ENCODE data around the gene LCP1.

LCP1 gene

GRCh38 chr13:46136688-46137087, 45.3 kb downstream of the LCP1 start:
- no peak for TF ChIP-seq EZH2 (IDR thresholded peaks at IDR 0.05; ENCODE audit: borderline replicate concordance, low read length)
- TF ChIP-seq CTCF (IDR thresholded peaks at IDR 0.05; ENCODE audit: low read length), result no peak
- Histone ChIP-seq H3K9me2 (ENCODE audit: low read depth, low read length) (no peaks in the 10 kb centered on the region), H3K27ac (ENCODE audit: low read depth, low read length, poor library complexity, severe bottlenecking) (no peak overlapping the region), H4K20me1 (ENCODE audit: insufficient read depth, low read length) (no peaks in the 10 kb centered on the region), H3K4me3 (ENCODE audit: low read depth, low read length, poor library complexity, severe bottlenecking) (no peak overlapping the region), H3K9ac (ENCODE audit: low read length) (no peak overlapping the region), H2AFZ (ENCODE audit: low read length) (no peak overlapping the region), H3K4me2 (ENCODE audit: low read length) (no peak overlapping the region), H3K79me2 (ENCODE audit: insufficient read depth, low read length) (no peaks in the 10 kb centered on the region), H3F3A (ENCODE audit: insufficient read depth, low read length) (no peaks in the 10 kb centered on the region), H3K27me3 (ENCODE audit: insufficient read depth, low read length) (no peaks in the 10 kb centered on the region), H3K9me3 (ENCODE audit: low read length) (no peaks in the 10 kb centered on the region), H3K36me3 (ENCODE audit: insufficient read depth, low read length) (peaks cover 98% of the 10 kb centered on the region), H3K4me1 (ENCODE audit: insufficient read depth, low read length, severe bottlenecking) (no peaks in the 10 kb centered on the region)

GRCh38 chr13:46134961-46135522, 46.9 kb downstream of the LCP1 start:
- H3K4me3 ChIP-seq (ENCODE audit: low read depth, low read length, poor library complexity, severe bottlenecking), result no peak overlapping the region
- H3K79me2 ChIP-seq (ENCODE audit: insufficient read depth, low read length), result no peaks in the 10 kb centered on the region
- H3K27ac ChIP-seq (ENCODE audit: low read depth, low read length, poor library complexity, severe bottlenecking), result no peak overlapping the region
- TF ChIP-seq CTCF (IDR thresholded peaks at IDR 0.05; ENCODE audit: low read length) (no peak), EZH2 (IDR thresholded peaks at IDR 0.05; ENCODE audit: borderline replicate concordance, low read length) (no peak)
- no peaks in the 10 kb centered on the region for H3K9me2 ChIP-seq (ENCODE audit: low read depth, low read length)
- H3K4me2 ChIP-seq (ENCODE audit: low read length), result no peak overlapping the region
- no peaks in the 10 kb centered on the region for H3K27me3 ChIP-seq (ENCODE audit: insufficient read depth, low read length)
- H4K20me1 ChIP-seq (ENCODE audit: insufficient read depth, low read length), result no peaks in the 10 kb centered on the region
- H3K9me3 ChIP-seq (ENCODE audit: low read length), result no peaks in the 10 kb centered on the region
- H3F3A ChIP-seq (ENCODE audit: insufficient read depth, low read length), result no peaks in the 10 kb centered on the region
- H3K36me3 ChIP-seq (ENCODE audit: insufficient read depth, low read length), result peaks cover 98% of the 10 kb centered on the region
- H3K9ac ChIP-seq (ENCODE audit: low read length), result no peak overlapping the region
- H2AFZ ChIP-seq (ENCODE audit: low read length), result no peak overlapping the region
- no peaks in the 10 kb centered on the region for H3K4me1 ChIP-seq (ENCODE audit: insufficient read depth, low read length, severe bottlenecking)

- Histone ChIP-seq H3K27me3 (ENCODE audit: insufficient read depth, low read length) (no peaks in the 10 kb centered on the region), H3K79me2 (ENCODE audit: insufficient read depth, low read length) (no peaks in the 10 kb centered on the region), H3K9ac (ENCODE audit: low read length) (no peak overlapping the region), H3K4me1 (ENCODE audit: insufficient read depth, low read length, severe bottlenecking) (no peaks in the 10 kb centered on the region), H3F3A (ENCODE audit: insufficient read depth, low read length) (no peaks in the 10 kb centered on the region), H3K27ac (ENCODE audit: low read depth, low read length, poor library complexity, severe bottlenecking) (no peak overlapping the region), H3K4me3 (ENCODE audit: low read depth, low read length, poor library complexity, severe bottlenecking) (no peak overlapping the region), H3K9me3 (ENCODE audit: low read length) (no peaks in the 10 kb centered on the region), H3K9me2 (ENCODE audit: low read depth, low read length) (no peaks in the 10 kb centered on the region), H2AFZ (ENCODE audit: low read length) (no peak overlapping the region), H4K20me1 (ENCODE audit: insufficient read depth, low read length) (no peaks in the 10 kb centered on the region), H3K36me3 (ENCODE audit: insufficient read depth, low read length) (peaks cover 98% of the 10 kb centered on the region), H3K4me2 (ENCODE audit: low read length) (no peak overlapping the region)
- TF ChIP-seq CTCF (IDR thresholded peaks at IDR 0.05; ENCODE audit: low read length) (no peak), EZH2 (IDR thresholded peaks at IDR 0.05; ENCODE audit: borderline replicate concordance, low read length) (no peak)
These were observed 47.5 kb downstream of the LCP1 start for GRCh38 chr13:46134494-46134893.
